ENCODE results near the gene NOP53. TPM values are rescaled to one million over a fixed set of nuclear protein-coding genes. Genes with fewer than 3 reads are reported as not detected.
"Not testable (repeated sequence)": the region's sequence is repeated elsewhere in the genome, so short reads cannot be mapped to it uniquely, and the experiment has no call there.

NOP53 gene
- total and polyA plus RNA-seq, 2 of the 8 experiments (the other 6 are each of a cell fraction or from before 2014, with no cell fraction given) = 107 to 245 TPM

- not testable (repeated sequence) for H3K23ac ChIP-seq (ENCODE audit: insufficient read length); H3K4me2 ChIP-seq (ENCODE audit: insufficient read depth in 1 of 2, low read depth in 2 of 2, low read length in 2 of 2); H3K27me3 ChIP-seq (replicated peaks in 1 of 4; ENCODE audit: control insufficient read depth in 3 of 4, extremely low read depth in 1 of 4, insufficient read depth in 3 of 4, low read length in 3 of 4); H3K4me1 ChIP-seq (replicated peaks in 1 of 4; ENCODE audit: control insufficient read depth in 3 of 4, insufficient read depth in 4 of 4, low read length in 3 of 4); H4K5ac ChIP-seq (ENCODE audit: insufficient read length, low read depth, low read length); H3K4me3 ChIP-seq (ENCODE audit: extremely low read depth in 1 of 4, insufficient read depth in 2 of 4, low read depth in 3 of 4, low read length in 4 of 4); H3K27ac ChIP-seq (ENCODE audit: low read depth, low read length); H2BK5ac ChIP-seq (ENCODE audit: low read depth, low read length); H3K9me3 ChIP-seq (ENCODE audit: insufficient read depth in 2 of 2, low read depth in 1 of 2, low read length in 1 of 2); DNase-seq (ENCODE audit: low read depth in 1 of 2, low spot score in 2 of 2); FAIRE-seq; H2BK20ac ChIP-seq (ENCODE audit: low read length); H3K14ac ChIP-seq (ENCODE audit: insufficient read length); H4K91ac ChIP-seq (replicated peaks; ENCODE audit: insufficient read length, low read length); H3K23me2 ChIP-seq (ENCODE audit: low read depth, low read length); H3K56ac ChIP-seq (replicated peaks; ENCODE audit: insufficient read length, low read depth, low read length); H3K4ac ChIP-seq (replicated peaks; ENCODE audit: insufficient read length, low read depth, low read length); H3K79me1 ChIP-seq (ENCODE audit: low read depth, low read length); H4K8ac ChIP-seq (ENCODE audit: extremely low read depth, insufficient read depth, low read length); H2AFZ ChIP-seq (ENCODE audit: low read length); H3K36me3 ChIP-seq (ENCODE audit: control insufficient read depth in 2 of 4, insufficient read depth in 4 of 4, low read length in 3 of 4); H3K18ac ChIP-seq (ENCODE audit: extremely low read depth, low read length); H2BK12ac ChIP-seq (ENCODE audit: low read depth, low read length); H4K20me1 ChIP-seq (replicated peaks in 1 of 2; ENCODE audit: control insufficient read depth in 1 of 2, insufficient read depth in 2 of 2, low read length in 2 of 2); H3K79me2 ChIP-seq (ENCODE audit: control insufficient read depth in 1 of 2, insufficient read depth in 2 of 2, low read length in 2 of 2); H3K9ac ChIP-seq (replicated peaks in 1 of 4; ENCODE audit: extremely low read depth in 1 of 4, low read depth in 3 of 4, low read length in 3 of 4); H2BK15ac ChIP-seq (ENCODE audit: low read length); H2BK120ac ChIP-seq (replicated peaks; ENCODE audit: low read depth, low read length)
- ChIA-PET POLR2A (ENCODE audit: partially characterized antibody) (interaction anchor here (2.7 kb wide), 1 partner anchor 17 kb away, joined by 8 read pairs; the partner anchor contains the start of gene NOP53), CTCF (ENCODE audit: partially characterized antibody) (interaction anchor here (1.1 to 15.9 kb wide), 3 partner anchors 13 to 215 kb away, joined by 3 to 143 read pairs (median 6); partner anchors contain the start of gene EHD2)
- WGBS, 2 experiments (ENCODE audit: extremely low coverage in 1 of 2, insufficient coverage in 1 of 2, insufficient read length in 1 of 2, insufficient replicate concordance in 2 of 2, low coverage in 1 of 2, low lambda C conversion rate in 2 of 2, missing lambda C conversion rate in 1 of 2) = 100% methylated on average over 1 of the region's 4 CpGs; no CpG with 5 or more reads in 1 of the 2 experiments
- H2AK5ac ChIP-seq (ENCODE audit: low read depth, low read length) = 0 out of 2 replicates have a peak overlapping the region, but pooled peaks have one; percentile 65
These were observed 17.1 kb upstream of the NOP53 start for GRCh38 chr19:47728295-47728694.
